ENCODE measurements around the gene WDR90.
A peak's percentile ranks its signal among the peaks of the same experiment; 100 is the strongest.

Gene WDR90

GRCh38 chr16:676913-677312 is 27.7 kb downstream of the WDR90 start:
- DNase-seq (ENCODE audit: low read depth) = no peak

GRCh38 chr16:677316-678190 is 28.4 kb downstream of the WDR90 start:
- DNase-seq (ENCODE audit: low read depth) = no peak

DNA sequence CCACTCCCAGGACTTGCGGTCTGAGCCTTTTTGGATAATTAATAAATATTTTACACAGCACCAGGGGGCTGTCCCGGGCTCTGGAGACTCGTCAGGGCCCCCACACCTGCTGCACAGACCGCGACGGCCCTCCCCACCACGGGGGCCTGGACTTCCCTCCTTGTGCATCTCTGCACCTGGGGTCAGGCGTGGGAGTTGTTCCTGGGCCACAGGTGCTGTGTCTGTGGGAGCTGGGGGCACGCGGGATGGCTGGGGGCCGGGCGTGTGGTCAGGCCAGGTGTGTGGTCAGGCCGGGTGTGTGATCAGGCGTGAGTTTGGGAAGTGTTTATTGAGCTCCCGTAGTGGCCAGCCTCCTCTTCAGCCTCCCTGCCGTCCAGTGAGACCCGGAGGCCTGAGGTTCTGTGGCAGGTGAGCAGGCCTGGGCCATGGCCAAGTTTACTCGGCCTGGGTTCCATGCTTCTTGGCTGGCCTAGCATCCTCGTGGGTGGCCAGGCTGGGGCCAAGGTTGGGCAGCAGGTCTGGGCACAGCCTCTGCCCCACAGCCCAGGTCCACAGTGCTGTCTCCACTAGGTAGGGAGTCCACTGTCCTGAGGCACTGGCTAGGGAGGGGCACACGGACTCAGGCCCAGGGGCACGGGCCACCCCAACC is 29.2 kb downstream of the WDR90 start:
- DNase-seq (ENCODE audit: low read depth) = no peak

- DNase-seq (ENCODE audit: low read depth) = no peak
Observed at GRCh38 chr16:678858-679813, 30.0 kb downstream of the WDR90 start.

DNA sequence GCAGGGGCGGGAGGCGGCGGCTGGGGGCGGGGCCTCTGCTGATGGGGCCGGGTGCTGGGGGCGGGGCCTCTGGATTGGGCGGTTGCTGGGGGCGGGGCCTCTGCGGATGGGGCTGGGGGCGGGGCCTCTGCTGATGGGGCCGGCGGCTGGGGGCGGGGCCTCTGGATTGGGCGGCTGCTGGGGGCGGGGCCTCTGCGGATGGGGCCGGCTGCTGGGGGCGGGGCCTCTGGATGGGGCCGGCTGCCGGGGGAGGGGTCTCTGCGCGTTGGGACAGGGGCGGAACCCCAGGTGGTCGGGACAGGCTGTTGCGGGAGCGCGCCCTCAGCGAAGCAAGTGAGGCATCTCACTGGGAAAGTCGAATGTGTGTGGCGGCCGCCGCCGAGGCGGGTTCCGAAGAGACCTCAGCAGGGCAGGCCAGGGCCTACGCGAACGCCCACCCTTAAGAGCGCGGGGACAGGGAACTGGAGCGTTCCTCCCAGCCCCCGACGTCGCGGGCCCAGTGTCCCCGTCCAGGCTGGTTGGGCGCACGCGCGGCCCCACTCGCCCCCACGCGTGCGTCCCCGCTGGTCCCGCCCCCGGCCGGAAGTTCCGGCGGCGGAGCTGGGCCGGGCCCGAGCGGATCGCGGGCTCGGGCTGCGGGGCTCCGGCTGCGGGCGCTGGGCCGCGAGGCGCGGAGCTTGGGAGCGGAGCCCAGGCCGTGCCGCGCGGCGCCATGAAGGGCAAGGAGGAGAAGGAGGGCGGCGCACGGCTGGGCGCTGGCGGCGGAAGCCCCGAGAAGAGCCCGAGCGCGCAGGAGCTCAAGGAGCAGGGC is 30.9 kb downstream of the WDR90 start, which contains the start of gene STUB1:
Gene STUB1, plus strand, starts transcription at position 597 of the 811 bp plus-strand sequence. Its CDS starts 116 bp downstream, at position 713.
- DNase-seq (ENCODE audit: low read depth) = peak; percentile 70

DNA sequence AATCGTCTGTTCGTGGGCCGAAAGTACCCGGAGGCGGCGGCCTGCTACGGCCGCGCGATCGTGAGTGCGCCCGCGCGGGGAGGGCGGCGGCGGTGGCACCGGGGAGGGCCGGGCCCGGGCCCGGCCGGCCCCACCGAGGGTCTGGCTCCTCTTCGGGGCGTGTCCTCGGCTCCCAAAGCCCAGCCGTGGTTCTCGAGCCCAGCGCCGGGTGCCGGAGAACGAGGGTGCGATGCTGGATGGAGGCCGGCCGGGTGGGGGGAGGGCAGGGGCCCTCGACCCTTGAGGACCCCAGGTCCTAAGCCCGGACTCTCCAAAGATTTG is 31.4 kb downstream of the WDR90 start:
- no peak for DNase-seq (ENCODE audit: low read depth)

DNA sequence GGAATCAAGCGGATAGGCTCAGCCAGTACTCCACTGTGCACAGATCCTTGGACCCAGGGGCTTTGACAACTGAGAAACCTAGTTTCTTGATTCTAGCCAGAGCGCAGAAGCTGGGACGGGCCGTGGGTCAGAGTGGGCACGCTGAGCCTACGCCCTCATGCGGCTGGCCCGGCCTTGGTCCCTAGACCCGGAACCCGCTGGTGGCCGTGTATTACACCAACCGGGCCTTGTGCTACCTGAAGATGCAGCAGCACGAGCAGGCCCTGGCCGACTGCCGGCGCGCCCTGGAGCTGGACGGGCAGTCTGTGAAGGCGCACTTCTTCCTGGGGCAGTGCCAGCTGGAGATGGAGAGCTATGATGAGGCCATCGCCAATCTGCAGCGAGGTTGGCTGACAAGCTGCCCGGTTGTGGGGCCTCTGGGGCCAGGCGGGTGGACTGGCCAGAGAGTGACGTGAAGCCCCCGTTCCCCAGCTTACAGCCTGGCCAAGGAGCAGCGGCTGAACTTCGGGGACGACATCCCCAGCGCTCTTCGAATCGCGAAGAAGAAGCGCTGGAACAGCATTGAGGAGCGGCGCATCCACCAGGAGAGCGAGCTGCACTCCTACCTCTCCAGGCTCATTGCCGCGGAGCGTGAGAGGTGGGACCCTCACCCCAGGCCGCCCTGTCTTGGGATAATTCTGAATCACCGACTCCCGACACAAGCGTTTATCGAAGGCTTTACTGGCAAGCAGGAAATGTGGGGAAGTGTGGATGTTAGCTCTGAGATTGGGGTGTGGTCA is 32.0 kb downstream of the WDR90 start:
- DNase-seq (ENCODE audit: low read depth) = no peak

GRCh38 chr16:681746-682427 is 32.7 kb downstream of the WDR90 start:
- no peak for DNase-seq (ENCODE audit: low read depth)

DNA sequence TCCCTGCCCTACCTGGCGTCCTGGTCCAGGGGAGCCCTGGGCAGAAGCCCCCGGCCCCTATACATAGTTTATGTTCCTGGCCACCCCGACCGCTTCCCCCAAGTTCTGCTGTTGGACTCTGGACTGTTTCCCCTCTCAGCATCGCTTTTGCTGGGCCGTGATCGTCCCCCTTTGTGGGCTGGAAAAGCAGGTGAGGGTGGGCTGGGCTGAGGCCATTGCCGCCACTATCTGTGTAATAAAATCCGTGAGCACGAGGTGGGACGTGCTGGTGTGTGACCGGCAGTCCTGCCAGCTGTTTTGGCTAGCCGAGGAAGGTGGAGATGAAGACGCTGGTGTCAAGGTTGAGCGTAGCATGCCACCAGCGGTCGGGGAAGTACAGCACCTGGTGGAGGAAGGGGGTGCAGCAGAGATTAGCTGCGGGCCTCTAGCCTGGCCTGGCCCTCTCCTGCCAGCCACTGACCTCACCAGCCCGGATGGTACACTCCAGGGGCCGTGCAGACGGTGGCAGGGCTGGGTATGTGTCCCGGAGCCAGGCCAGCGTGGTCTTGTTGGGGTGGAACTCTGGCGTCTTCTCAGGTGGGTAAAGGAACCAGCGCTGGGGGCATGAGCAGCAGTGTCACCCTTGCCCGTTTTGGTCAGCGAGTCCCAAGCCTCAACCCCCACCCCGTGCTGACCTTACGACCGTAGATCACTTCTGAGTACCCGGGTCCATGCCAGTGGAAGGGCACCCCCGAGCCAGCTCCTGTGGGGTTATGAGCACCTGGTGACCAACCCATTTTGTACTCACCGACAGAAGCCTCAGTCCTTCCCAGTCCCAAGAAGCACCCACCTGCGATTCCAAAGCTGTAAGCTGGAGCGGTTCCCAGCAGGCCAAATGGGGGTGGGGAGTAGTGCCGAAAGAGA is 33.6 kb downstream of the WDR90 start:
- DNase-seq (ENCODE audit: low read depth) = no peak

GRCh38 chr16:683396-684070 is 34.4 kb downstream of the WDR90 start:
- DNase-seq (ENCODE audit: low read depth) = no peak

GRCh38 chr16:684071-684794 is 35.1 kb downstream of the WDR90 start, which contains the start of gene JMJD8:
JMJD8 (minus strand) TSS chr16:684334; CDS start chr16:684319, 15 bp downstream.
- DNase-seq (ENCODE audit: low read depth) = peak; percentile 87

DNA sequence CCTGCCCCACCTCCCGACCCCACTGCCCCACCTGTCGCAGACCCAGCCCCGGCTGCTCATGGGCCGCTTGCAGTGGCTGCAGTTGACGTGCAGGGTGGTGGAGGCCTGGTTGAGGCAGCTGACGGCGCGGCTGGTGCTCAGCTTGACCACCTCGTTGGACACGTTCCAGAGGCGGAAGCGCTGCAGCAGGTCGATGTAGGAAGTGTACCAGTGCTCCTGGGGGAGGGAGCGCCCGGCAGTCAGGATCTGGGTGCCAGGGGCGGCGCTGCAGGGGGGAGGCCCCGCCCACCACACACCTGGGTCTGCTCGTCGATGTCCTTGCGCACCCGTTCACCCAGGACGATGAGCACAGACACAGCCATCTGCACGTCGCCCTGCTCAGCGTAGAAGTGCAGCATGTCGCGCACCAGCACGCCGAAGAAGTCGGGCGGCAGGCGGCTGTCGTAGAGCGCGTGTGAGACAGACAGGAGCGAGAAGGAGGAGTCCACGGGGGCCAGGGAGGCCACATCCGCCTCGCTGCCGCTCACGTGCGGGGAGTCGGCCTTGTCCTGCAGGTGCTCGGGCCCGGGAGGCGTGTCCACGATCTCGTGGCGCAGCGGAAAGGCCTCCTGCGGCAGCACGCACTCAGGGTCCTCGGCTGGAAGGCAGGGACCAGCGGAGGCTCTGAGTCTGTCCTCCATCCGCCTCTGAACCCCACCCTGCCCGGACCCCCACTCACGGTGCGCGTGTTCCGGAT is 36.0 kb downstream of the WDR90 start:
- no peak for DNase-seq (ENCODE audit: low read depth)

- no peak for DNase-seq (ENCODE audit: low read depth)
Observed at GRCh38 chr16:685967-686366, 36.8 kb downstream of the WDR90 start.

GRCh38 chr16:686459-687260 is 37.5 kb downstream of the WDR90 start:
- DNase-seq (ENCODE audit: low read depth) = no peak

DNA sequence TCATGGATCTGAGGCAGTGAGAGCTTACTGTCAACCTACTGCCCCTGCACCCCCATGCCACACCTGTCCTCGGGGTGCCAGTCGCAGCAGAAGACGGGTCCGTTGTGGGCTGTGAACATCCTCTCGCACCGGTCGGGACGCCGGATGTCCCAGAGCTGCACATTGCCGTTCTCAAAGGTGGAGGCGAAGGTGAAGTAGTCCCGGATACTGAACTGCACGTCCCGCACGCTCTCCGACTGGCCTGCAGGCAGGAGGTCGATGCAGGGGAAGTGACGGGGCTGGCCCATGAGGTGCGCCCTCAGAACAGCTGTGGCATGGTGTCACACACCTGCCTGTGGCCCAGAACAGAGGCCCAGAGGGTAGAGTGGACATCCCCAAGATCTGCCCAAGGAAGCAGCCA is 38.3 kb downstream of the WDR90 start:
- DNase-seq (ENCODE audit: low read depth) = no peak
